ENCODE measurements around the gene MEGF11. TPM values are rescaled to one million over a fixed set of nuclear protein-coding genes. Genes with fewer than 3 reads are reported as not detected.

Gene MEGF11
- polyA plus RNA-seq, 3 donors: not detected

DNA sequence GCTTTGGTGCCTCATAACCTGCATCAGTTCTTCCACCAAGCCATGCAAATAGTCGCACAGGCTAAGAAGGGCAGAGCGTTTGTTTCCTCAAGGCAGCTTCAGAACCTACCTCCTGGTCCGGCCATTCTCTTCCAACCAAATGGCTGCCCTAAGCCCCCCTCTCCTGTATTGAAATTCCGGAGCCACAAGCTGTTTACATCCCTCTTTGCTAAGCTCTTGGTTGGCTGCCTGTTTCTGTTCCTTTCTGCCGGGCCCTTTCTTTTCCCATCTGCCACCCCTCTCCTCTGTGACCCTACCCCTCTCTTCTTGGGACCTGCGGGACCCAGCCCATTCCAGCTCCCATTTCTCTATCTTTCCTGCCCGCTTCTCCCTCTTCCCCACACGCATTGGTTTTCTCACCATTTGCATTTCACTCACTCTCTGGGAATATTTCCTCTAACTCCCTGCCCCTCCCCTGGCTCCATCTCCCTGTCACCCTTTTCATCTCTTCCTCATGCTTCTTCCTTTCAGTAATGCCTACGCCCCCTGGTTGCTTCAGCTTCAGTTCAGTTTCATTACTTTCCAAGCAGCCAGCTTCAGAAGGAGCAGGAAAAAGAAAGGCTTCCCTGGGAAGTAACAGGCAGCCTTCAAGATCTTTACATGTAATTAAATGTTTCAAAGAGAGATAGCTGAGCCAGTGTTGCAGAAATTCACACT is 270.8 kb downstream of the MEGF11 start:
- no peaks in the 10 kb centered on the region for H4K20me1 ChIP-seq (ENCODE audit: insufficient read depth, low read length)
- no peaks in the 10 kb centered on the region for H3K36me3 ChIP-seq (replicated peaks in 1 of 2; ENCODE audit: control insufficient read depth in 1 of 2, insufficient read depth in 2 of 2, low read length in 2 of 2)
- peak overlapping the region in 1 of 2 donors; percentile 61 for H3K4me3 Mint-ChIP-seq
- intact Hi-C loops (cut with micrococcal nuclease): no loop called here
- no peak overlapping the region for H3K9ac ChIP-seq (ENCODE audit: insufficient read depth, low read length, poor library complexity, severe bottlenecking)
- TF ChIP-seq, protein P1, sequence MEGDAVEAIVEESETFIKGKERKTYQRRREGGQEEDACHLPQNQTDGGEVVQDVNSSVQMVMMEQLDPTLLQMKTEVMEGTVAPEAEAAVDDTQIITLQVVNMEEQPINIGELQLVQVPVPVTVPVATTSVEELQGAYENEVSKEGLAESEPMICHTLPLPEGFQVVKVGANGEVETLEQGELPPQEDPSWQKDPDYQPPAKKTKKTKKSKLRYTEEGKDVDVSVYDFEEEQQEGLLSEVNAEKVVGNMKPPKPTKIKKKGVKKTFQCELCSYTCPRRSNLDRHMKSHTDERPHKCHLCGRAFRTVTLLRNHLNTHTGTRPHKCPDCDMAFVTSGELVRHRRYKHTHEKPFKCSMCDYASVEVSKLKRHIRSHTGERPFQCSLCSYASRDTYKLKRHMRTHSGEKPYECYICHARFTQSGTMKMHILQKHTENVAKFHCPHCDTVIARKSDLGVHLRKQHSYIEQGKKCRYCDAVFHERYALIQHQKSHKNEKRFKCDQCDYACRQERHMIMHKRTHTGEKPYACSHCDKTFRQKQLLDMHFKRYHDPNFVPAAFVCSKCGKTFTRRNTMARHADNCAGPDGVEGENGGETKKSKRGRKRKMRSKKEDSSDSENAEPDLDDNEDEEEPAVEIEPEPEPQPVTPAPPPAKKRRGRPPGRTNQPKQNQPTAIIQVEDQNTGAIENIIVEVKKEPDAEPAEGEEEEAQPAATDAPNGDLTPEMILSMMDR (IDR thresholded peaks at IDR 0.05): no peak
- H2AFZ ChIP-seq (ENCODE audit: insufficient read depth, low read depth, low read length, poor library complexity, severe bottlenecking): no peak overlapping the region
- WGBS (ENCODE audit: insufficient coverage): 27% methylated on average over 7 of the region's 9 CpGs
- no peak overlapping the region for H3K27ac ChIP-seq (ENCODE audit: low read depth in 1 of 2, low read length in 2 of 2)
- peaks cover 0 to 4% (median 0%) of the 10 kb centered on the region in 7 donors for H3K9me3 Mint-ChIP-seq
- H3K4me3 ChIP-seq (replicated peaks in 1 of 3; ENCODE audit: low read depth in 2 of 3, low read length in 3 of 3): no peak overlapping the region
- H3K79me2 ChIP-seq (ENCODE audit: insufficient read depth, low read length): no peaks in the 10 kb centered on the region
- no peaks in the 10 kb centered on the region for H3K36me3 Mint-ChIP-seq
- no peak overlapping the region for H3K4me2 ChIP-seq (replicated peaks; ENCODE audit: extremely low read depth, low read length, poor library complexity, severe bottlenecking)
- no peak for DNase-seq
- H3K4me1 Mint-ChIP-seq: peaks cover 5% of the 10 kb centered on the region
- H3K27me3 Mint-ChIP-seq (ENCODE audit: low read depth in 3 of 3): peaks cover 46 to 66% (median 49%) of the 10 kb centered on the region in 3 donors
- no peak overlapping the region for H3K27ac Mint-ChIP-seq
- H3K9me3 ChIP-seq (replicated peaks in 1 of 2; ENCODE audit: control insufficient read depth in 1 of 2, insufficient read depth in 1 of 2, low read length in 2 of 2): peaks cover 0 to 12% of the 10 kb centered on the region in 2 donors
- no peaks in the 10 kb centered on the region for H3K4me1 ChIP-seq (ENCODE audit: control insufficient read depth in 1 of 2, insufficient read depth in 2 of 2, low read length in 2 of 2)
- H3K27me3 ChIP-seq (ENCODE audit: control insufficient read depth in 2 of 2, insufficient read depth in 2 of 2, low read length in 2 of 2): peaks cover 24 to 38% of the 10 kb centered on the region in 2 donors

DNA sequence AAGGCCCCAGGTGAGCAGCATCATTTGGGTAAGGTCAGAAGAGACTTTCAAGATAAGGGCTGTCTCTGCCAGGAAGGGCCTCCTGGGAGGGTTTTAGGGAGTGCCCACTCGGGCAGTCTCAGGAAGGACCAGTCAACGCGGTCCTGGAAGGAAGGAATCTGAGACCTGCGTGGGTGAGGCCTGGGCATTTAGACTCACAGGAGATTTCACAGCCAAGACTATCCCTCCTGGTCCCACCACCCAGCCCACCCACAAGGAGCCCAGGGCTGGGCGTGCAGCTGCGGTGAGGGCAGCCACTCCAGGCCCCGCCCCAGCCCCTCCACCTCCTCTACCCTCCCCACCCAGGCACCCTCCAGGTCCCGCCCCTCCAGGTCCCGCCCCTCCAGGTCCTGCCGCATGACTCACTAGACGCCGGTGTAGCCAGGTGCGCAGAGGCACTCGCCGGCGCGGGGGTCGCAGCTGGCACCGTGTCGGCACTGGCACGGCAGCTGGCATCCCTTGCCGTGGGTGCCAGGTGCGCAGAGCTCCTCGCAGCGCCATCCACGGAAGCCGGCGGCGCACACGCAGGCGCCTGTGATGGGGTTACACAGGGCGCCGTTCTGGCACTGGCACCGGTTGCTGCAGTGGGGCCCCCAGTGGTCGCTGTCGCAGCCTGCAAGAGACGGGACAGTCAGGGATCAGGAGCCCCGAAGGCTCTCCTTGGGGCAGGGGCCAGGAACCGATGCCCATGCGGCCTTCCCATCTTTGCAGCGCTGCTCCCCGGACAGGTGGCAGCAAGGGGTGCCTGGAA is 271.5 kb downstream of the MEGF11 start:
- intact Hi-C loops (cut with micrococcal nuclease): no loop called here
- H4K20me1 ChIP-seq (ENCODE audit: insufficient read depth, low read length): no peaks in the 10 kb centered on the region
- Mint-ChIP-seq H3K9me3 (peaks cover 0 to 4% (median 0%) of the 10 kb centered on the region in 7 donors), H3K4me3 (peak overlapping the region; percentile 27 to 61), H3K27ac (no peak overlapping the region), H3K27me3 (ENCODE audit: low read depth in 3 of 3) (peaks cover 48 to 63% (median 48%) of the 10 kb centered on the region in 3 donors), H3K4me1 (peaks cover 5% of the 10 kb centered on the region), H3K36me3 (no peaks in the 10 kb centered on the region)
- TF ChIP-seq, protein P1 (IDR thresholded peaks at IDR 0.05): no peak
- no peaks in the 10 kb centered on the region for H3K4me1 ChIP-seq (ENCODE audit: control insufficient read depth in 1 of 2, insufficient read depth in 2 of 2, low read length in 2 of 2)
- no peak overlapping the region for H2AFZ ChIP-seq (ENCODE audit: insufficient read depth, low read depth, low read length, poor library complexity, severe bottlenecking)
- 2% methylated on average over 40 of the region's 42 CpGs for WGBS (ENCODE audit: insufficient coverage)
- no peak for DNase-seq
- H3K9me3 ChIP-seq (replicated peaks in 1 of 2; ENCODE audit: control insufficient read depth in 1 of 2, insufficient read depth in 1 of 2, low read length in 2 of 2): peaks cover 0 to 12% of the 10 kb centered on the region in 2 donors
- peak overlapping the region; percentile 6 for H3K4me2 ChIP-seq (replicated peaks; ENCODE audit: extremely low read depth, low read length, poor library complexity, severe bottlenecking)
- H3K79me2 ChIP-seq (ENCODE audit: insufficient read depth, low read length): no peaks in the 10 kb centered on the region
- no peak overlapping the region for H3K4me3 ChIP-seq (replicated peaks in 1 of 3; ENCODE audit: low read depth in 2 of 3, low read length in 3 of 3)
- peaks cover 24 to 38% of the 10 kb centered on the region in 2 donors for H3K27me3 ChIP-seq (ENCODE audit: control insufficient read depth in 2 of 2, insufficient read depth in 2 of 2, low read length in 2 of 2)
- no peaks in the 10 kb centered on the region for H3K36me3 ChIP-seq (replicated peaks in 1 of 2; ENCODE audit: control insufficient read depth in 1 of 2, insufficient read depth in 2 of 2, low read length in 2 of 2)
- H3K27ac ChIP-seq (ENCODE audit: low read depth in 1 of 2, low read length in 2 of 2): no peak overlapping the region
- no peak overlapping the region for H3K9ac ChIP-seq (ENCODE audit: insufficient read depth, low read length, poor library complexity, severe bottlenecking)
